ENCODE results near the gene ALKBH3. TPM values are rescaled to one million over a fixed set of nuclear protein-coding genes. Genes with fewer than 3 reads are reported as not detected.

Gene ALKBH3
- total and polyA plus RNA-seq, 2 of the 13 experiments (the other 11 are each of a cell fraction or from before 2014, with no cell fraction given), result 17.8 to 36.1 TPM

GRCh38 chr11:43880640-43881159 lies at the start of gene ALKBH3 (continued):
- TF ChIP-seq CREM (IDR thresholded peaks at IDR 0.05) (peak; percentile 87), CREM (CRISPR knock-in tag; IDR thresholded peaks at IDR 0.05) (no peak), THAP11 (CRISPR knock-in tag; IDR thresholded peaks at IDR 0.05) (peak; percentile 96), AGO1 (IDR thresholded peaks at IDR 0.05; ENCODE audit: low read depth, low read length, poor library complexity, severe bottlenecking) (peak; percentile 55), EP300 (IDR thresholded peaks at IDR 0.05; ENCODE audit: low read depth in 2 of 2, low read length in 2 of 2) (peak in 1 of 2 experiments; percentile 49; a peak in 2 of 4 replicates), EP300 (CRISPR knock-in tag; IDR thresholded peaks at IDR 0.05; ENCODE audit: borderline replicate concordance) (no peak), ZNF337 (CRISPR knock-in tag; IDR thresholded peaks at IDR 0.05; ENCODE audit: borderline replicate concordance, low read depth) (peak; percentile 56; the same call in 1 of the 2 replicates), PRPF4 (IDR thresholded peaks at IDR 0.05; ENCODE audit: low read depth, low read length, poor library complexity, severe bottlenecking) (peak; percentile 49), YEATS2 (CRISPR knock-in tag; IDR thresholded peaks at IDR 0.05; ENCODE audit: borderline replicate concordance) (peak; percentile 99), RELA (CRISPR knock-in tag; IDR thresholded peaks at IDR 0.05) (no peak), DPF2 (CRISPR knock-in tag; IDR thresholded peaks at IDR 0.05; ENCODE audit: borderline replicate concordance, low read depth) (no peak), ZNF770 (CRISPR knock-in tag; IDR thresholded peaks at IDR 0.05) (no peak), POGK (CRISPR knock-in tag; conservative IDR thresholded peaks at IDR 0.05) (peak; percentile 85), FOXK2 (IDR thresholded peaks at IDR 0.05) (no peak), NKX3-1 (CRISPR knock-in tag; IDR thresholded peaks at IDR 0.05) (no peak), THYN1 (CRISPR knock-in tag; IDR thresholded peaks at IDR 0.05; ENCODE audit: borderline replicate concordance, low read depth) (0 out of 2 replicates have a peak, but pooled peaks have one; percentile 65), PAXIP1 (CRISPR knock-in tag; conservative IDR thresholded peaks at IDR 0.05) (peak; percentile 46), ZNF350 (CRISPR knock-in tag; IDR thresholded peaks at IDR 0.05; ENCODE audit: borderline replicate concordance, low read depth) (peak; percentile 98), ZBTB10 (CRISPR knock-in tag; IDR thresholded peaks at IDR 0.05; ENCODE audit: borderline replicate concordance) (no peak; the same call in 1 of the 2 replicates), SALL2 (CRISPR knock-in tag; IDR thresholded peaks at IDR 0.05) (0 out of 2 replicates have a peak, but pooled peaks have one; percentile 31)
